GOT3 (cell line): ENCODE data around the gene SLC41A3.
"Not testable (repeated sequence)": the region's sequence is repeated elsewhere in the genome, so short reads cannot be mapped to it uniquely, and the experiment has no call there.

ENCODE experiments used
- DNase-seq: peaks from one replicate; lab custom pipeline; 2025; ENCODE audit warnings: mixed read lengths; lab: John Stamatoyannopoulos, UW

The SLC41A3 gene

DNA sequence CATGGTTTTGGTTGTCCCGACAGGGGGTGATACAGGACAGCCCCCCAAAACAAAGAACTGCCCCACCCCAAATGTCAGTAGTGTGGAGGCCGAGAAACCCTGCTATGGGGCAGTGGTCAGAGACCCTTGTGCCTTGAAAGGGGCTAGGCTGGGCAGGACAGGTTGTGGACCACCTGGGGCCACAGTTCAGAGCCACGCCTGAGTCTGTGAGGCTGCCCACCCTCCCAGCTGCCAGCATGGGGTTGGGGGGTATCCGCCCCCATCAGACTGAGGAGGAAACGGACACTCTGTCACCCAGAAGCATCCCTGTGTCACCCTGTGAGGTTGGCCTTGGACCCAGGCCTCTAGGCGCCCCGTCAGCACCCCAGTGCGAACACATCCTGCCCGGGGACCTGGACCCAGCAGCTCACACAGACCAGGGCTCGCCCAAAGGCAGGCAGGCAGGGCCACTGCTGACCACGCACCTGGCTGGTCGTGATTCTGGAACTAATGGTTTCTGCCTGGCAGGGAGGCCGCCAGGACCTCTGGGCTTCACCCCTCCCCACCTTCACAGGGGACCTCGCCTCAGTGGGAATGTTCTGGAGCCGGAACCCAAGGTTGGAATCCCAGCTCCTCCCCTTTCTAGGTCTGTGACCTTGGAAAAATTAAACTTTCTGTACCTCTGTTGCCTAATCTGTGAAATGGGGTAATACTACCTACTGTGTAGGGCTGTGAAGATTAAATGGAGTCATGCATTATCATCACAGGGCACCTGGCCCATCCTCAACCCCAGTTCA is 1.4 kb downstream of the SLC41A3 start:
- no peak for DNase-seq

DNA sequence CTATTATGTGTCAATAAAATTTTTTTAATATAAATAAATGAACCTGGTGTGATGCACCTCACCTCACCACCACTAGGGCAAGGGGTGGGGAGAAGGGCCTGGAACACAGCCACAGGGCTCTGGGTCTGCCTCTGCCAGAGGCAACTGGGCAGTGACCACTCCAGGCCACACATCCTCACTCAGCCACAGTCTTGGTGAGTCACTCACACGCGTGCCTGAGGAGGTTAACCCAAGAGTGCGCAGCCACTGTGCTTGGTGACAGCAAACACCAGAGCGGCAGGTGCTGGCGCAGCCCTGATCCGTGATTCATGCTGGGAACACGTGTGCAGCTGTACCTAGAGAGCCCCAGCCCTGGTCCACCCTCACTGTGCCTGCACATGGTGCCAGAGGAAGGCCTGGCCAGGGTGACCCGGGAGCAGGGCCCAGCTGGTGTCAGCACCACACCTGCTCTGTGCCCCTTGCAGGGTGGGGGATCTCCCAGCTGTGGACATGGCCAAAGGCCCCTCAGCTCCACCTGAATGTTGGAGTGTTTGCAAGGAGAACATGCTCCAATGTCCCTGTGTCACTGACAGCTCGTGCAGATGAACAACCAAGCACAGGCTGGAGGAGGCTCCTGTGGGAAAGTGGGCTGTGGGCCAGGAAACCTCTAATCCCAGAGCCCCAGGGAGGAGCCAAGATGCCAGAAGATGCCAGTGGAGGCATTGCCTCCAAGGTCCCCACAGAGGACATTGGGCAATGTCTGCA is 2.1 kb downstream of the SLC41A3 start:
- no peak for DNase-seq

DNA sequence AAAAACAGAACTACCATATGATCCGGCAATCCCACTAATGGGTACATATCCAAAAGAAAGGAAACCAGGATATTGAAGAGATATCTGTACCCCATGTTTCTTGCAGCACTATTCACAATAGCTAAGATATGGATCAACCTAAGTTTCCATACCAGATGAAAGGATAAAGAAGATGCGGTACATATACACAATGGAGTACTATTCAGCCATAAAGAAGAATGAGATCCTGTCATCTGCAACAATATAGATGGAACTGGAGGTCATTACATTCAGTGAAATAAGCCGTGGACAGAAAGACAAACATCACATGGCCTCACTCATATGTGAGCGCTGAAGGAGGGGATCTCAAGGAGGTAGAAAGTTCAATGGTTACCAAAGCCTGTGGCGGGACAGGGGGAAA is 3.0 kb downstream of the SLC41A3 start:
- no peak for DNase-seq

DNA sequence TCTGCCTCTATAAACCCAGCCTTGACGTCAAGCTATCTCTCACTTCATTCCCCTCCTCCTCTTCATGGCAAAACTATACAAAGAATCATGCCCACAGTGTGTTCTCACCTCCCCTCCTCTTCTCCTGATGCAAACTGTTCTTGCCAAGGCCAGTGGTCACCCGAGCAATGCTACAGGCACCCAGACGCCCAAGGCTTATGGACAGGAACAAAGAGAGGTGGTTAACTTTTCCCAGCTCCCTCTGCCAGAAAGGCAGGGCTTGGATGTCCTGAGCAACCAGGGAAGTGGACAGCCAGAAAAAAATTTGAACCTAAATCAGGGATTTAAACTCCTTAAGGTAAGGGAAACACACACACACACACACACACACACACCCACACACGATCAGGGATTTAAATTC is 5.1 kb downstream of the SLC41A3 start:
- no peak for DNase-seq

DNA sequence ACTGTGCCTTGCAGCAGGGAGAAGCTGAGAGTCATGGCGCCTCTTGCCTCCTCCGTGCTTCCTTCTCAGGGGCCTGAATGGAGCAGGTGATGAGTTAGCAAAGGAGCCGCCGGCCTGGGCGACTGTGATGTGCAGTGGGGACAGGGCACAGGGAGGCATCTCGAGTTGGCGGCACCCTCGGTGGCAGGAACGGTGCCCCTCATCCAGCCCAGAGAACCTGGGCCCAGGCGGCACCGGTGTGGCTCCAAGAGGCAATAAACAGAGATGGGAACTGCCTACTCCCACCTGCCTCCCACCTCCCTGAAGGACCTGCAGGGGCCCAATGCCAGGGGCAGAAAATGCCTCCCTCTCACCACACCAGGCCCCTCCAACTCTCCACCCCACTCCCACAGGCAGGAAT is 6.2 kb downstream of the SLC41A3 start:
- no peak for DNase-seq

DNA sequence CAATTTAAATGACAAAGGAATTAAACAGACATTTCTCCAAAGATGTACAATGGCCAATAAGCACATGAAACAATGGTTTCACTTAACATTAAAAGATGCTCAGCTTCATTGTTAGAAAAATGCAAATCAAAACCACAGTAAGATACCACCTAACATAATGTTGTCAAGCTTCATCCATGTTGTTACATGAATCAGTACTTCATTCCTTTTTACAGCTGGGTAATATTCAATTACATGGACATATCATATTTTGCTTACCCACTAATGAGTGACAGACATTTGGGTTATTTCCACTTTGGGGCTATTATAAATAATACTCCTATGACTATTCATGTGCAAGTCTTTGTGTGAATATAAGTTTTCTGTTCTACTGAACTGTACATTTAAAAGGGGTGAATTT is 7.8 kb downstream of the SLC41A3 start:
- DNase-seq = no peak

DNA sequence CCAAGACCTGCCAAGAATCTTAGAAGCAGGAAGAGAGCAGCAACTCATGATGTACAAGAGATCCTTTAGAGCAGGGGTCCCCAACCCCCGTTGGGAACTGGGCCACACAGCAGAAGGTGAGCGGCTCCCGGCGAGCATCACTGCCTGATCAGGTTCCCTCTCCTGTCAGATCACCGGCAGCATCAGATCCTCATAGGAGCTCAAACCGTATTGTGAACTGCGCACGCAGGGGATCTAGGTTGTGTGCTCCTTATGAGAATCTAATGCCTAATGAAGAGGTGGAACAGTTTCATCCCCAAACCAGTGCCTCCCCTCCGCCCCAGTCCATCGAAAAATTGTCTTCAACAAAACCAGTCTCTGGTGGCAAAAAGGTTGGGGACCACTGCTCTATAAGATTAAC is 13.8 kb downstream of the SLC41A3 start:
- no peak for DNase-seq

DNA sequence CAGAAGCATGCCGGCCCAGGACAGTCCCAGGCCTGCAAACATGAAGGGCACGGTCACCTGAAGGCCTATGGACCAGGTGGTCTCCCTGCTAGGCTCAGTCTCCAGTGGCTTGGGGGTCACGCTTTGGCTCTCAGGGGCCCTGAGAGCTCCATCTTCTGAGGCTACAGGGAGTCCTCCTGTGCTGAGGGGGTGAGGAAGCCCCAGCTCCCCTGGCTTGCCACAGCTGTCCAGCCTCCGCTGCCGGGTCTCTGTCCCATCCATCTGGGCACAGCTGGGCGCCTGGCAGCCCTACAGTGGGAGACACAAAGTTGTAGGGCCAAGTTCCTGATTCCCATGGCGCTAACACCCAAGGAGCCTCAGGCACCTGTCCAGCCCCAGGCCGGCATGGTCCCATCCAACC is 16.0 kb downstream of the SLC41A3 start:
- no peak for DNase-seq

DNA sequence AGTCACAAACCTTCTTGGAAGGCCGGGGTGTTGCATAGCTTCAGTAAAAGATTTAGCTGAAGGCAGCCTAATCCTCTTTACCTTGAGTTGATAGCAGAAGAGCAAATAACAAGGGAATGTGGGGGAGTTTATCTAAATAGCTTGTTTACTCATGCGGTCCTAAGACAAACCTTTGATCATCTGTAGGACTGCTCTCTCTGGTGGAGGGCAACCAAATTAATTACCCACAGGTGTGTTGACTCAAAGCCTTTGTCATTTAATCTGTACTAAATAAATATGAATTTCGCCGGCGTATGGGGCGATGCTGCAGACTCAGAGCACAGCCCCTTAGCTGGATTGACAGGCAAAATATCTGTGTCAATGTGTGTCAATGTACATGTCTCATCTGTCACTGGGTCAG is 17.2 kb downstream of the SLC41A3 start:
- not testable (repeated sequence) for DNase-seq

DNA sequence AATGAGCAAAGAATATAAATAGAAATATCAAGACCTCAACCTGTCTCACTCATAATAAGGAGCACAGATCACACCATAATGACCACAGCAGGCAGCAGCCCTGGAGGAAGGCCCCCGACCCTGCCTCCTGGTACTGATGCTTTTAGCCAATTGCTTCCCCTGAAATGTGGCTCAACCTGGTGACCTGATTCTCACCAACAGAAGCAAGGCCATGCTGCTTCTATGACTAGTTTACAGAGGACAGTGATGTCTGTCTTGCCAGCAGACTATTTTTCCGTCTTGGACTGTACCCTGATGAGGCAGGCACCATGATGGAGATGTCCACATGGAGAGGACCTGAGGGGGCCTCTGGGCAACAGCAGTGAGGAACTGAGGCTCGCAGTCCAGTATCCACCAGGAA is 18.0 kb downstream of the SLC41A3 start:
- DNase-seq = no peak

DNA sequence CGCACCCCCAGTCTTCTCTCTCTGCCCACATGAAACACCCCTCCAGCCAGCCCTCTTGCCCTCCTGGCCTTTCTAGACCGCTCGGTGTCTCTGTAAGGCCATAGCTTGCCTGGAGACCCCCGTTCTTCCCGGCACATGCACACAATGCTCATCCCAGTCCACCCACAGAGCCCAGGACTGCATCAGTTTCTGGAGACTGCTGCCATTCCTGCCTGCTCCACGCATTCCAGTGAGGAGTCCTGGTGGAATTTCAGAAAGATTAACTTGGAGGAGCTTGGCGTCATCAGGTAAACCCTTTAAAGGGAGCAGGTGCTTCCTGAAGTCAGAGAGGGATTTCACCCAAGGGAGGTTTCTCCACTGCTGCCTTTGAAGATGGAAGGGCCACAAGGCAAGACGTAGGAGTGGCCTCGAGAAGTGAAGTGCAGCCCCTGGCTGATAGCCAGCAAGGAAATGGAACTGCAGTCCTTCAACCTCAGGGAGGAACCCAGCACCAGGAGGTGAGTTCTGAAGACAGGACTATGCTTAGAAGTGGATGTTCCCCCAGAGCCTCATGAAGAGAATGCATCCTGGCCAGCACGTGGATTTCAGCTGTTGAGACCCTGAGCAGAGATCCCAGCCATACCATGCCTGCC is 19.2 kb downstream of the SLC41A3 start:
- no peak for DNase-seq

DNA sequence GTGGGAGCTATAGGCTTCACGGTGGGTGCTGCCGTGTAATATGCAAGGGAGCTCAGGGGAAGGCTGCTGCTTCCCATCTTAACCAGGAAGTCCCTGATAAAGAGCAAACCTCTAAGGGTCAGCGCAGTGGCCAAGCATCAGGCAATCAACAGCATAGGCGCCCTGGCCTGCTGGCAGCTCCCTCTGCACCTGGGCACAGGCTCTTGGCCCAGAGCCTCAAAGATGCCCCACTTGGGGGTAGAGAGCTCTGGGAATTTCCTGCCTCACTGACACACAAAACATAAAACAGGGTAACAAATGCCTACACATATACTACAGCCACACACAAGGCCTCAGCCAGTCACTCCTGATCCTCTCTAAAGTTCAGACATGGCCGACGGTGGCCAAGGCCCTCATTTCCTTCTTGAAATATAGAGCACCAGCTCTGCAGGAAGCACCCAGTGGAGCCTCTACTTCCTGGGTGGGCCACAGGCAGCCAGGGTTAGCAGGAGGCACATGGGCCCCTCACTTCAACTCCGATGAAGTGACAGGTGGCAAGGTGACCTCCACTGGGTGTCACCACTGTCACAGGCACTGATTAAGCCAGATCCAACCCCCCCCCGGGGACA is 20.5 kb downstream of the SLC41A3 start:
- no peak for DNase-seq

DNA sequence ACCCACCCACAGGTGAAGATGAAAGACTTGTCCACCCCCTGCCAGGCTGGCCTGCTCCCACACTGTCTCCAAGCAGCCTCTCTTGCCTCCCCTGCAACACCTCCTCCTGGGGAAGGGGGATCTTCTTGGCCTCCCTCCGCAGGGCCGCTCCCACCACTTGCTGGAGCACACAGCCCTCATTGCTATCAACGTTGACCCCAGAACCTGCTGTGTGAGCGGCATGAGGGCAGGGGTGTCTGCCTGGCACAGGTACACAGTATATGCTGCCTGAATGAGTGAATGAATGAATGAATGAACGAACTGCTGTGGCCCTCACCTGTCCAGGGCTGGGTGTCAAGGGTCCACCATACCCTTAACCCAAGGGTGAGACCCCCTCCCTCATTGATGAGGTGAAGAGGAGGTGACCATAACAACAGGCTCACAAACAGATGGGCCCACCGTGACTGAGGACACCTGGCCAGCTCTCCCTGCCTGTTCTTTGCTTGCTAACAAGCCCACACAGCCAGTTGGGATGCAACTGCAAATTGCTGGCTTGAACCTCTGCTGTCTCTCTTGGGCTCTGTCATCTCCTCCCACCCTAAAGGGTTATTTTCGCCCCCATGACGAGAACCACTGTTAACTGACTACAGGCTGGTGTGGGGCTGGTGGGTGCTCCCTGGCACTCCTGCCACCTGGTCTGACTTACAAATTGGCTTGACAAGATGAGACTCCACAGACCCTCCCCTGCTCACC is 22.5 kb downstream of the SLC41A3 start:
- DNase-seq = no peak

DNA sequence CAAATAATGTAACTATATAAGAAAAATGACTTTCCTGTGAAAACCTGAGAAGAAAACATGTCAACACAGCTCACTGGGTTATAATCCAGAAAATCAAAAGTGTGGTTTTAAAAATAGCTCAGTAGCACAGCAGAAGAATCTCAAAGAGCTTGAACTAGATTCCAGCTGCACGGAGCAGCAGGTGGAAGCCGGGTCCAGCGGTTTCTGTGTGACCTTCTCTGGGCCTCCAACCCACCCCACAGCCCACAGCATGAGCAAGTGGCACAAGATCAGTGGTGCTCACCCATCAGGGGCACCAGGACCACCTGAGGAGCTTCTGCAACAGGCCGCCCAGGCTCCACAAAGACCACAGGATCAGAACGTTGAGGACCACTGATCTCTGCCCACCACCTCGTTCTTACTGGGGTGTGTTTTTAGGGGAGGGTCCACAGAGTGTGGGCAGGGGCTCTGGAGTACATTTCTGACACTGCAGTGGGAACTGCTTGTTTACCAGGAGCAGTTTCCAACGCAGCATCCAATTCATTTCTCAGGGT is 23.2 kb downstream of the SLC41A3 start:
- no peak for DNase-seq

DNA sequence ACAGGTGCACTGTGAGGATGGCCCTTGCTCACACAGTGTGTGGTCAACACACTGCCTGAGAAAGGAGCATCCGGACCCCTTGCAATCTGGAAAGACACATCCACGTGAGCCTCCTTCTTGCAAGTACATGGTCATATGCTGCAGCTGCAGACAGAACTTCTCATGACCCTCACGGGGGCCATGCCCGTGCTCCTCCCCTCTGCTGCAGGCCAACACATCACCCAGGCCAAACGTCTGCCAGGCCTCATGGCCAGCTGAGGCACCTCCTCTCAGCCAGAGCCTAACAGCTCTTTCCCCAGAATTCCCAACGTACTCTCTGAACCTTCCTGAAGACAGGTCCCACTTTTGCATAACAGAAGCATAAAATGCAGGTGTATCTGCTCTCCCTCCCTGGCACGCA is 25.3 kb downstream of the SLC41A3 start:
- DNase-seq = no peak

DNA sequence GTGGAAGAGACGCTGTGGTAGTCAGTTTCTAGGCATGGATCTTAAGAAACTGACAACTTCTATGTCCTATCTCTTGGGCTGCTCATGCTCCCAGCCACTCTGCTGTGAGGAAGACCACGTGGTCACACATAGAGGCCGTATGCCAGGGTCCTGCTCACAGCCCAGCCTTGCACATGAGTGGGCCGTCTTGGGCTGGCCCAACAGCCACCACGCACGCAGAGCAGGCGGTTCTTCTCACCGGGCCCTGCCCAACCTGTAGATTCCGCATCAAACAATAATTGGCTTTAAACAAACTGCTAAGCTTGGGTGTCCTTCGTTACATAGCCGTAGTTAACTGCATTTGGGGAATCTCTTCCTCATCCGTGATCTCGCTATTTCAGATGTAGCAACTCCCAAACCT is 26.0 kb downstream of the SLC41A3 start:
- DNase-seq = no peak

DNA sequence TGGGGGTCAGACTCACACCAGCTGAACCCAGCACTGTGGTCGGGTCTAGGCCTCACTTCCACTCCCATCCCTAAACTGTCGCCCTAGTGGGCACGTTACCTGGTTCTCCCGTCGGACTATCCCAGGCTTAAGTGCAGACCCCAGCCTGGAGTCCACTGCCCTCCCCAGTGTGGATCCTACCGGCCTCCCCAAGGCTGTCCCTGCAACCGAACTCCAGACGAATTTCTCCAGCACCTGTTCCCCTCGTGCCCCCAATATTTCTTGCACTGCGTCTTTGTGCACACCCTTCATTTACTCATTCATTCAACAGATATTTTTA is 26.5 kb downstream of the SLC41A3 start:
- DNase-seq = no peak

DNA sequence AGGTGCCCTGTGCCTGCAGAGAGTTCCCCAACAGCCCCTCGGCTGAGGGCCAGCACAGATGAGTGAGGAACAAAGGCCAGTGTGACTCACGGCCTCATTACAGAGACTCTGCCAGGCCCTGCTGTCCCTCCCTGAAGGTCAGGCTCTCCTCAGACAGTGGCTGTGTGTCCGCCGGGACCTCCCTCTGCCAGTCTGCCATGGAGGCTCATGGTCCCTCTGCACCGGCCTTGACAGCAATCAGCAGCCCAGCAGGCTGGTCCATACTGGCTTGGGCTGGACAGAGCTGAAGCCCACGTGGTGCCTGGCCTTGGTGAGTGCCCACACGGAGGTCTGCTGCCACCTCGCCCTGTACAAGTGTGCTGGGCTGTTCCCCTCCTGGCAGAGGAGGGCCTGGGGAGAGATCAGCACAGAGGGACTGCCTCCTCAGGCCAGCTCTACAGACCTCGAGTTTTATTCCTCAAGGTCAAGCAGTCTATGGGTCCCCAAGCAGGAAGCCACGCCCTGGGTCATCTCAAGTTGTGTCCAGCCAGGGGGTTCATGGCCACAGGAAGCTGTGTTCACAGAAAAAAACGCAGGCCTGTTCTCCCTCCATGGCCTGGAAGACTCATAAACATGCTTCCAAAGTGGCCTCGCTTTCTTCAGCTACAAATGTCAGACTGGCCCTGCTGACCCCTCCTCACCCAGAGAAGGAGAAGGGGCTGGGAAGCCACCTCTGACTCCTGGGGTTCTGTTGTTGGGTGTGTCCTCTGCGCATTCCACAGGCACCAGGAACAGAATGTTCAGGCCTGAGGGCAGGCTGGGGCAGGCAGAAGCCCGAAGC is 27.0 kb downstream of the SLC41A3 start:
- no peak for DNase-seq

DNA sequence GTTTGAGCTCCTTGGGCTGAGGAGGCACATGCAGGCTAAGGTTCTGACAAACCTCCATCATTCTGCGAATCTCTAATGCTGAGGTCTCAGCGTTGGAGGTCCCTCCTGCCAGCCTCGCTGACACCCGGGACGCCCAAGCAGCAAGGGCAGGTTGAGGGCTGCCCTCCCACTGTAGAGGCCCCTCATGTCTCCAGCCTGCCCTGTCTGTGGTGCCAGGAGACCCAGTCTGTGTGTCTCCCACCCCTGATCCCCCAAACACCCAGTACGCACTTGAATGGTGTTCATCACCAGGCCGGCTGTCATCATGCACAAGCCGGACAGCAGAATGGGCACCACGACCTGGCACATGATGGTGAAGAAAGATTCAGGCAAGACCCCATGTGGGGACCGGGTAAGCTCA is 27.8 kb downstream of the SLC41A3 start:
- DNase-seq = no peak

DNA sequence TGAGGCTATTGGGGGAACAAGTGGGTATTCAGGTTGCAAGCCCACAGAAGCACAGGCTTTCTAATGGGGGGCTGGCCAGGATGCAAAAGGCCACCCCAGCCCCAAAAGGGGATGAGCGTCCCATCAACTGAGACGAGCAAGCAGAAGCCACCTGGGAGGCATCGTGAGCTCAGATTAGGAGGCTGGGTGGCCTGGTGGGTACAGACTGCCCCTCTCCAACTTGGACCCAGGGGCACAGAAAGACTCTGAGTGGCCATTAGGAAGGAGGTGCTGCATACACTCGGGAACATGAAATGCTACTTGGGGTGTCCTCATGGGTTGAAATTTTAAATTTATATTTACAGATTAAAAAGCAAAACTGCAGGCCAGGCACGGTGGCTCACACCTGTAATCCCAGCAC is 29.1 kb downstream of the SLC41A3 start:
- no peak for DNase-seq

DNA sequence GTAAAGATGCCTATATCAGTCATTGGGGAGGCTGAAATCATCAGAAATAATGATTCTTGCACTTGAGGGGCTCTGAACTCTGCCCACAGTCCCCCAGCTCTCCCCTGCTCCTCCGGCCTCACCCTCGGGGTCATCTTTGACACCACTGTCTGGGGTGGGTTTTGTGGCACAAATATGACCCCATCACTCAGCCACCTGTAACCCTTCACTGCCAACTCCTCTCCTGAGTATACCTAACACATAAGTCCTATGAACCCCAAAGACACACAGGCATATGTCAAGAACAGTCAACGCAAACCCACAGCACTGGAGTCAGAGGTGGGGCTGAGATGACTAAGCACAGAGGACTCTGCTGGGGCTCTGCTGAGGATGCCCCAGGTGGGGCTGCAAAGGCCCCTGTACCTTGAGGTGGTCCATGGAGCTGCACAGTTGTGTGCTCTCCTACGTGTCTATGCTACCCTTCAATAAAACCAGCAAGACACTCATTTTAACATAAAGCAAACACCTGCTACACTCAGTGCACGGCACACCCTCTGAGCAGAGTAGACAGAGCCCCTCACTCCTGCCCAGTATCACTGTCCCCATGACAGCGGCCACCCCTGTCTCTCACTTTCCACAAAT is 29.9 kb downstream of the SLC41A3 start:
- no peak for DNase-seq
